Measurements from ENCODE around the gene PCDH15. TPM values are rescaled to one million over a fixed set of nuclear protein-coding genes. Genes with fewer than 3 reads are reported as not detected.

The PCDH15 gene
- total and polyA plus RNA-seq, 2 of the 13 experiments (the other 11 are each of a cell fraction or from before 2014, with no cell fraction given) = not detected

GRCh38 chr10:54503863-54504262, 297.2 kb downstream of the PCDH15 start (continued):
- no peak for TF ChIP-seq ZNF260 (CRISPR knock-in tag; IDR thresholded peaks at IDR 0.05; ENCODE audit: borderline replicate concordance, low read depth)
- TF ChIP-seq ZBTB7A (CRISPR knock-in tag; IDR thresholded peaks at IDR 0.05) = no peak
- TF ChIP-seq TFDP1 (CRISPR knock-in tag; IDR thresholded peaks at IDR 0.05; ENCODE audit: borderline replicate concordance) = no peak
- no peak for TF ChIP-seq MEIS1 (CRISPR knock-in tag; IDR thresholded peaks at IDR 0.05; ENCODE audit: borderline replicate concordance)
- TF ChIP-seq KIAA2018 (CRISPR knock-in tag; IDR thresholded peaks at IDR 0.05; ENCODE audit: borderline replicate concordance) = no peak
- no peak for TF ChIP-seq ISL2 (CRISPR knock-in tag; IDR thresholded peaks at IDR 0.05)
- no peak for TF ChIP-seq SOX13 (IDR thresholded peaks at IDR 0.05)
- no peak for TF ChIP-seq SOX13 (CRISPR knock-in tag; conservative IDR thresholded peaks at IDR 0.05 in 1 of 2, IDR thresholded peaks at IDR 0.05 in 1 of 2)
- no peak for TF ChIP-seq TMF1 (CRISPR knock-in tag; IDR thresholded peaks at IDR 0.05; ENCODE audit: low read depth)
- TF ChIP-seq TFAP4 (IDR thresholded peaks at IDR 0.05; ENCODE audit: borderline replicate concordance, low read depth) = no peak
- no peak for TF ChIP-seq SNAPC4 (CRISPR knock-in tag; IDR thresholded peaks at IDR 0.05)
- TF ChIP-seq HOXA3 (CRISPR knock-in tag; IDR thresholded peaks at IDR 0.05) = no peak
- no peak for TF ChIP-seq ZNF547 (CRISPR knock-in tag; IDR thresholded peaks at IDR 0.05)

All from HepG2 (cell line).